Mammary epithelial cell (primary cell): ENCODE data around the gene MXD3.

Experiments
- CTCF ChIP-seq, 2 donors: IDR thresholded peaks in 1 of 2; conservative IDR thresholded peaks in 1 of 2; 2 replicates each; pipeline ENCODE4 v1.5.1; 2011 to 2012; ENCODE audit warnings: inconsistent platforms in 2 of 2, low read length in 2 of 2, mild to moderate bottlenecking in 2 of 2, control low read depth in 1 of 2, low read depth in 1 of 2; ENCODE audit not compliant: insufficient read depth in 1 of 2; ENCODE audit errors: extremely low read depth in 1 of 2
- EZH2 ChIP-seq: IDR thresholded peaks from 2 replicates; pipeline ENCODE4 v1.6.1; 2012; ENCODE audit warnings: low read length, inconsistent platforms, borderline replicate concordance

DNA sequence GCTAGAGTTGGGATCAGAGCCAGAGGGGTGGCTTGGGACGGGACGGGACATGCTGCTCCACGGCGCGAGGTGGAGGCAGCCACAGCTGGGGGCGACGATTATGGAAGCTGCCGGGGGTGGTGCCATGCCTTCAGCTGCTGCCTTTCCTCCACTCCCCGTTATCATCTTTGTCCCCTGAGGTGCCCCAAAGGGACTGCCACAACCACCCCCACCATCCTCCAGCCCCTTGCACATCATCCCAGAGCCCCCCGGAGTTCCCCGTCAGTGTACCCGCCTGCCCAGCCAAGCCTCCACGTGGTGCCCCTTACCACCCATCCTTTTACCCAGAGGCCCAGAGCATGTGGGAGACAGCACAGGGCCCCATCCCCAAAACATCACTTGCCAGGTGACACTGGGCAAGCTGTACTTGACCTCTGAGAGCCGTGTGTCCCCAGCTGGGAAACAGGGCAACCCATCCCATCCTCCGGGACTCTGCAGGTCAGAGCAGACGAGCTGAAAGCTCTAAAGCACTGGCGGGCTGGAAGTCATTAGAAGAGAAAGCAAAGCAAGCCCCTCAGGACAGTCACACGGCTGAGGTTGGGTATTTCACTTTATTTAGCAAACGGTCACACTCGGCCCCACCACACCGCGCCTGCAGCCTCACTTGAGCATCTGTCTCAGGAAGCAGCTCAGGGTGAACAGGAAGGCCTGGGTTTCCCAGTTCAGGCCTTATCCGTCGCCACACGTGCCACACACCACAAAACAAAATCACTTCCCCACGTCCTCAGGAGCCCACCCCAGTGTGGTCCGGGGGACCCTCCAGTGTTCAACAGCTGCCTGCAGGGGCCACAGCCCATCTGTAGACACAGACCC, 19.5 kb upstream of the MXD3 start:
- TF ChIP-seq CTCF (conservative IDR thresholded peaks at IDR 0.05 in 1 of 2, IDR thresholded peaks at IDR 0.05 in 1 of 2; ENCODE audit: extremely low read depth in 1 of 2, insufficient read depth in 1 of 2, low read depth in 1 of 2, low read length in 2 of 2) (no peak), EZH2 (no peak)
